Activated T-helper 2 cell treated with anti-CD3 and anti-CD28 coated beads, Interferon-gamma antibody, Interleukin-2, Interleukin-4, amounts not matched to agents 10 μg/mL and 5 μg/mL and 100 μg/mL, durations not matched to agents 14 hours and 24 hours and 36 hours (primary cell): Measurements from ENCODE around the gene ITGAE. TPM values are rescaled to one million over a fixed set of nuclear protein-coding genes. Genes with fewer than 3 reads are reported as not detected.
"Not testable (repeated sequence)": the region's sequence is repeated elsewhere in the genome, so short reads cannot be mapped to it uniquely, and the experiment has no call there.

Source experiments
- DNase-seq: peaks from one replicate; pipeline ENCODE4 v3.0.0; 2021; ENCODE audit warnings: low spot score
- H3K27ac Mint-ChIP-seq: one replicate; pipeline ENCODE4 v1.8.0; 2021; ENCODE audit warnings: mixed read lengths
- H3K27me3 Mint-ChIP-seq: one replicate; pipeline ENCODE4 v1.8.0; 2021; ENCODE audit warnings: low read depth, mixed read lengths
- H3K36me3 Mint-ChIP-seq: one replicate; pipeline ENCODE4 v1.8.0; 2021; ENCODE audit warnings: low read depth, mixed read lengths
- H3K4me1 Mint-ChIP-seq: one replicate; pipeline ENCODE4 v1.8.0; 2021; ENCODE audit warnings: low read depth, mixed read lengths
- H3K4me3 Mint-ChIP-seq: one replicate; pipeline ENCODE4 v1.8.0; 2021; ENCODE audit warnings: low read depth, mild to moderate bottlenecking, moderate library complexity, mixed read lengths
- H3K9me3 Mint-ChIP-seq: one replicate; pipeline ENCODE4 v1.8.0; 2021; ENCODE audit warnings: mixed read lengths
- intact Hi-C: fragments of 100-400 bp; cut with micrococcal nuclease; formaldehyde crosslinking; loops from one replicate; pipeline ENCODE4 v1.15.1; 2023
- total RNA-seq: library from RNA; stranded (reverse); gene quantifications from 2 replicates; pipeline ENCODE4 v1.2.3, GENCODE V29; 2022

The ITGAE gene
- total RNA-seq, 1 donor from 2014 or later, result 36.2 TPM

- no peak for DNase-seq
- H3K36me3 Mint-ChIP-seq, result no peaks in the 10 kb centered on the region
- peaks cover 3% of the 10 kb centered on the region for H3K27me3 Mint-ChIP-seq
- no peak overlapping the region for H3K27ac Mint-ChIP-seq
- H3K4me1 Mint-ChIP-seq, result peaks cover 35% of the 10 kb centered on the region
- intact Hi-C loops, result no loop called here
- no peak overlapping the region for H3K4me3 Mint-ChIP-seq
- no peaks in the 10 kb centered on the region for H3K9me3 Mint-ChIP-seq
Measured at GRCh38 chr17:3739422-3740124, 61.4 kb downstream of the ITGAE start.

DNA sequence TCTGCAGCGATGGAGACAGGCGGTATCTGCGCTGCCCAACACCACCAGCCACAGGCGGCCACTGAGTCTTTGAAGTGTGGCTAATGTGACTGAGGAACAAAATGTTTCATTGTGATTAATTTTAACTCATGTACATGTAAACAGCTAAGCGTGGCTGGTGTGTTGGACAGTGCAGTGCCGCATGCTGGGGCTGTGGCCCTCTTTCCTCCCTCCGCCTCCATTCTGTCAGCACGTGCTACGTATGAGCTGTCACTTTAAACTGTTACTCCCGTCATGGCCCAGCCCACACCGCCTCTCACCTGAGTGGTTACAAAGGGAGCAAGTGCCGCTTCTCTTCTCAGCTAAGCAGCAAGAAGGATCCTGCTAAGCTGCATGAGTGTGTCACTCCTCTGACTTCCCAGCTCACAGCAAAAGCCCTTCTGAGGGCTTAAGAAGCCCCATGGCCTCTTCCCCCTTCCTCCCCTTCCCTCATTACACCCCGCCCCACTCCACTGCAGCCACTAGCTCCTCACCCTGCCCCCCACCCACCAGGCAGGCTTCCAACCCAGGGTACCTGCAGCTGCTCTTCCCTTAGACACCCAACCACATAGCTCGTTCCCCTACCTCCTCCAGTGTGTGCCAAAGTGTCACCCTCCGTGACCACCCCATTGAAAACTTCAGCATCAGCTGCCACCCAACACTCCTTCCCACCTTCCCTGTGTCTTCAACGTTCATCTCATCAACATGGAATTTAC lies 62.3 kb downstream of the ITGAE start:
- H3K9me3 Mint-ChIP-seq, result no peaks in the 10 kb centered on the region
- H3K36me3 Mint-ChIP-seq, result no peaks in the 10 kb centered on the region
- H3K4me1 Mint-ChIP-seq, result peaks cover 35% of the 10 kb centered on the region
- H3K27ac Mint-ChIP-seq, result peak overlapping the region; percentile 28
- DNase-seq, result peak; percentile 43
- H3K27me3 Mint-ChIP-seq, result peaks cover 3% of the 10 kb centered on the region
- intact Hi-C loops, result no loop called here
- H3K4me3 Mint-ChIP-seq, result no peak overlapping the region

- H3K9me3 Mint-ChIP-seq, result no peaks in the 10 kb centered on the region
- intact Hi-C loops, result no loop called here
Measured at GRCh38 chr17:3735515-3735914, 65.5 kb downstream of the ITGAE start.

DNA sequence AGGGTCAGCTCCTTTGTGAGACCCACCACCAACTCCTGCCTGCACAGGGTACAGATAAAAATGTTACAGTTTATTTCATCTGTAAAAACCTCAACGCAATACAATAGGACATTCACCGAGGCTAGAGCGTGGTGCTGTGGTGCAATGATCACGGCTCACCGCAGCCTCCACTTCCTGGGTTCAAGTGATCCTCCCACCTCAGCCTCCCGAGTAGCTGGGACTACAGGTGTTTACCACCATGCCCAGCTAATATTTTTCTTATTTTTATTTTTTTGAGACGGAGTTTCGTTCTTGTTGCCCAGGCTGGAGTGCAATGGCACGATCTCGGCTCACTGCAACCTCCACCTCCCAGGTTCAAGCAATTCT lies 66.1 kb downstream of the ITGAE start:
- H3K36me3 Mint-ChIP-seq, intact Hi-C loops, H3K27me3 Mint-ChIP-seq, DNase-seq, H3K27ac Mint-ChIP-seq, H3K9me3 Mint-ChIP-seq, H3K4me3 Mint-ChIP-seq: not testable (repeated sequence)
- peaks cover 27% of the 10 kb centered on the region for H3K4me1 Mint-ChIP-seq

More at GRCh38 chr17:3735515-3735914, 65.5 kb downstream of the ITGAE start:
- Mint-ChIP-seq H3K27me3 (peaks cover 3% of the 10 kb centered on the region), H3K27ac (no peak overlapping the region), H3K36me3 (peaks cover 4% of the 10 kb centered on the region), H3K4me1 (peaks cover 30% of the 10 kb centered on the region), H3K4me3 (no peak overlapping the region)
- no peak for DNase-seq

DNA sequence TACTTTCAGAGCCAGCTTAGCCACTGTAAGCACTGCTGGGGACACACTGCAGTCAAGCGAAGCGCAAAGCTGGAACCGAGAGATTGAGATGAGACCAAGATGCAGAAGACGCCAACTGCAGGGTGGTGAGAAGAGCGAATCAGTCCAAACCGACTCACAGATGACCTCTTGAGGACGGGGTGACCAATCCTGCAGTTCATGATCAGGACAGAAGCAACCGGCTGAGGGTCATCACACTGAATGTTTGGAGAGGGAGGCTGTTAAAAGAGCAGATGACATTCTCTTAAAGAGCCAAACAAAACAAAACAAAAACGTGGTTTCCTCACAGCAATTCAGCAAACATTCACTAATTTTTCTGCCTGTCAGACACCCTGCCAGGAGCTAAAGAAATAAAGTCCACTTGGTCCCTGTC lies 68.8 kb downstream of the ITGAE start:
- no peak overlapping the region for H3K4me3 Mint-ChIP-seq
- H3K4me1 Mint-ChIP-seq, result peaks cover 8% of the 10 kb centered on the region
- intact Hi-C loops, result no loop called here
- H3K27ac Mint-ChIP-seq, result no peak overlapping the region
- H3K9me3 Mint-ChIP-seq, result no peaks in the 10 kb centered on the region
- H3K27me3 Mint-ChIP-seq, result peaks cover 3% of the 10 kb centered on the region
- peaks cover 16% of the 10 kb centered on the region for H3K36me3 Mint-ChIP-seq
- DNase-seq, result no peak

DNA sequence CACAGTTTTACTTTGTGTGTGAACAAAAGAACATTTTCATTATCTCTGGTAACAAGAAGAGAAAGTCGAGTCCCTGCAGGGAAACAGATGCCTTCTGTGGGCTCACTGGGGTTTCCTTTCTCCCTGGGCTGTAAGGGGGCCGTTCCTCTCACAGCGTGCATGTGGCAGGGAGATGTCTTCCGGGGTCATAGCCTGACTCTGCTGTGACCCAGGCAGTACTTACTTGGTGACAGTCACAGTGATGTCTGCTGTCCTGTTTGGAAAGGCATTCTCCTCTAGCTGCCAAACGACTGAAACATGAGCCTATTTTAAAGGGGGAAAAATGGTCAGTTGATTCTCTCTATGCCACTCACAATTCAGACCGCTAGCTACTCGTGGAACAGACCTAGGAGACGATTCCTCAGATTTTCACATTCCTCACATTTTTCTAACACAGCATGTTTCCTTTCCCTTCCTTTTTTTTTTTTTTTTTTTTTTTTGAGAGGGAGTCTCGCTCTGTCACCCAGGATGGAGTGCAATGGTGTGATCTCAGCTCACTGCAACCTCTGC lies 70.0 kb downstream of the ITGAE start:
- Mint-ChIP-seq H3K36me3 (peaks cover 23% of the 10 kb centered on the region), H3K9me3 (no peaks in the 10 kb centered on the region), H3K27me3 (no peaks in the 10 kb centered on the region), H3K4me1 (peaks cover 11% of the 10 kb centered on the region), H3K27ac (no peak overlapping the region), H3K4me3 (no peak overlapping the region)
- no peak for DNase-seq
- intact Hi-C loops, result no loop called here

DNA sequence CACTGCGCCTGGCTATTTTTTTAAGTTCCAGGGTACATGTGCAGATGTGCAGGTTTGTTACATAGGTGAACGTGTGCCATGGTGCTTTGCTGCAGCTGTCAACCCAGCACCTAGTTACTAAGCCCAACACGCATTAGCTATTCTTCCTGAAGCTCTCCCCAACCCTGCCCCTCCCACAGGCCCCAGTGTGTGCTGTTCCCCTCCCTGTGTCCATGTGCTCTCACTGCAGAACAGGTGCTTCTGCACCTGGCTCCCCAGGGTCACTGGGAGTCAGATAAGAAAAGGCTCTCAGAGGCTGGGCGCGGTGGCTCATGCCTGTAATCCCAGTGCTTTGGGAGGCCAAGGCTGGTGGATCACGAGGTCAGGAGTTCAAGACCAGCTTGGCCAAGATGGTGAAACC lies 71.1 kb downstream of the ITGAE start:
- H3K4me1 Mint-ChIP-seq, result peaks cover 22% of the 10 kb centered on the region
- DNase-seq, result no peak
- peaks cover 34% of the 10 kb centered on the region for H3K36me3 Mint-ChIP-seq
- H3K27me3 Mint-ChIP-seq, result no peaks in the 10 kb centered on the region
- no peak overlapping the region for H3K27ac Mint-ChIP-seq
- no peaks in the 10 kb centered on the region for H3K9me3 Mint-ChIP-seq
- intact Hi-C loops, result no loop called here
- no peak overlapping the region for H3K4me3 Mint-ChIP-seq

DNA sequence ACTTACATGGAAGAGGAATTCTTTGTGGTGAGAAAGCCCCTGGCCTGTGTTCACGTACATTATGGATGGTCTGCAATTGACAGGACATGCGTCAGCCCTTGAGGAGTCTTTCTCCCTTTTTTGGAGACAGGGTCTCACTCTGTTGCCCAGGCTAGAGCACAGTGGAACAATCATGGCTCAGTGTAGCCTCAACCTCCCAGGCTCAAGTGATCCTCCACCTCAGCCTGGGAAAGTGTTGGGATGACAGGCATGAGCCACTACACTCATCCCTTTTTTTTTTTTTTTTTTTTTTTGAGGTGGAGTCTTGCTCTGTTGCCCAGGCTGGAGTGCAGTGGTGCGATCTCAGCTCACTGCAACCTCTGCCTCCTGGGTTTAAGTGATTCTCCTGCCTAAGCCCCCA lies 72.9 kb downstream of the ITGAE start:
- H3K27ac Mint-ChIP-seq, H3K4me3 Mint-ChIP-seq, H3K27me3 Mint-ChIP-seq, intact Hi-C loops, H3K9me3 Mint-ChIP-seq, DNase-seq: not testable (repeated sequence)
- Mint-ChIP-seq H3K4me1 (peaks cover 28% of the 10 kb centered on the region), H3K36me3 (peaks cover 42% of the 10 kb centered on the region)

DNA sequence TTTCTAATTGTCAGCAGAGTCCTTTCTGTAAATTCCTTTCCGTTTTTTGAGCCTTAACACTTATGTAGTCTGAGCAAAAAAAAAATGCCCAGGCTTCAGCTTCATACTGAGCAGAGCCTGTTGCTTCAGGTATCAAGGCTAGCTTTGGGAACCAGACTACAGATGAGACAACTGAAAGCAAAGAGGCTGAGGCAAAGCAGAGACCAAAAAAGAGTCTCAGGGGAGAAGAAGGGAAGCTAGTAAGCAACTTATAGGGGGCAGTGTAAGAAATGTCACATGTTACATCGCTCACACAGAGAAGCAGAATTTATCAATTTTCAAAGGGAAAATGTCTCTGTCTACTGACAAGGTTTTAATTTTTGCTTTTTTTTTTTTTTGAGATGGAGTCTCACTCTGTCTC lies 73.9 kb downstream of the ITGAE start:
- no peak for DNase-seq
- no peaks in the 10 kb centered on the region for H3K27me3 Mint-ChIP-seq
- H3K4me3 Mint-ChIP-seq, result no peak overlapping the region
- no peaks in the 10 kb centered on the region for H3K9me3 Mint-ChIP-seq
- H3K4me1 Mint-ChIP-seq, result peaks cover 34% of the 10 kb centered on the region
- intact Hi-C loops, result no loop called here
- H3K36me3 Mint-ChIP-seq, result peaks cover 52% of the 10 kb centered on the region
- H3K27ac Mint-ChIP-seq, result no peak overlapping the region

DNA sequence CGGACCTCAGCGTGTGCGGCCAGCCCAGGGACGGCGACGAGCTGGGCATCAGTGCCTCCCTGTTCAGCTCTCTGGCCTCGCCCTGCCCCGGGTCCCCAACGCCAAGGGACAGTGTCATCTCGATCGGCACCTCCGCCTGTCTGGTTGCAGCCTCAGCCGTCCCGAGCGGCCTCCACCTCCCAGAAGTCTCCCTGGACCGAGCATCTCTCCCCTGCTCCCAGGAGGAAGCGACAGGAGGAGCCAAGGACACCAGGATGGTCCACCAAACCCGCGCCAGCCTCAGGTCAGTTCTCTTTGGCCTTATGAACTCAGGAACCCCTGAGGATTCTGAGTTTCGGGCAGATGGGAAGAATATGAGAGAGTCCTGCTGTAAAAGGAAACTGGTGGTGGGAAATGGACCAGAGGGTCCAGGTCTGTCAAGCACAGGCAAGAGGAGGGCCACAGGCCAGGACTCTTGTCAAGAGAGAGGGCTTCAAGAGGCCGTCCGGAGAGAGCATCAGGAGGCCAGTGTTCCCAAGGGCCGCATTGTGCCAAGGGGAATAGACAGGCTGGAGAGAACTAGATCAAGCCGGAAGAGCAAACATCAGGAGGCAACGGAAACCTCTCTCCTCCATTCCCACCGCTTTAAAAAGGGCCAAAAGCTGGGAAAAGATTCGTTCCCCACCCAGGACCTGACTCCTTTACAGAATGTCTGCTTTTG lies 76.5 kb downstream of the ITGAE start:
- Mint-ChIP-seq H3K4me1 (peaks cover 52% of the 10 kb centered on the region), H3K27me3 (no peaks in the 10 kb centered on the region), H3K4me3 (peak overlapping the region; percentile 95), H3K27ac (peak overlapping the region; percentile 72), H3K36me3 (peaks cover 71% of the 10 kb centered on the region), H3K9me3 (no peaks in the 10 kb centered on the region)
- intact Hi-C loops, result loop anchor here (5.0 kb wide), 2 partner anchors 42 to 103 kb away; no protein-coding TSS in a partner anchor
- DNase-seq, result no peak

GRCh38 chr17:3723556-3724377 lies 77.2 kb downstream of the ITGAE start, which contains the start of gene HASPIN:
TSS of gene HASPIN (plus strand) at chr17:3723903. CDS start at chr17:3723936, 33 bp downstream.
- H3K4me1 Mint-ChIP-seq, result peaks cover 51% of the 10 kb centered on the region
- intact Hi-C loops, result loop anchor here (1.0 to 5.0 kb wide), 3 partner anchors 12 to 104 kb away; no protein-coding TSS in a partner anchor
- H3K27ac Mint-ChIP-seq, result peak within 1 kb of the TSS; percentile 84
- peak; percentile 91 for DNase-seq
- peak within 1 kb of the TSS; percentile 95 for H3K4me3 Mint-ChIP-seq
- peaks cover 70% of the 10 kb centered on the region for H3K36me3 Mint-ChIP-seq
- H3K27me3 Mint-ChIP-seq, result no peaks in the 10 kb centered on the region
- H3K9me3 Mint-ChIP-seq, result no peaks in the 10 kb centered on the region

DNA sequence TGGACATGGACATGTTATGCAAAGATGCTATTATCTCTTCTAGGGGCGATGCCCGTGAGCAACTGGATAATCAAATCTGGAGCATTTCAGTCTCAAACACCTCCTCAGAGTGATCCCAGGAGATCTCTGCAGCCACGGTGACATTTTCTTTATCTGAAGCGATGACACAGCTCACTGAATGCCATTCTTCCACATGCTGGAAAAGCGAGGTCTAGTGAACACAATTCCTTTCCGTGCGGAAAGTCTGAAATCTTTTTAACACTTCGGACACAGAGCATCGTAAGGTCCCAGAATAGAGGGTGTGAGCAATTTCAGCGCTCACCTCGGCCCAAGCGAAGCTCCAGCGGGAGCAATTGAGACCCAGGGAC lies 77.8 kb downstream of the ITGAE start:
- Mint-ChIP-seq H3K4me3 (peak overlapping the region; percentile 95), H3K36me3 (peaks cover 76% of the 10 kb centered on the region), H3K27ac (peak overlapping the region; percentile 84), H3K27me3 (no peaks in the 10 kb centered on the region), H3K9me3 (no peaks in the 10 kb centered on the region), H3K4me1 (peaks cover 54% of the 10 kb centered on the region)
- DNase-seq, result no peak
- intact Hi-C loops, result loop anchor here (1.0 to 5.0 kb wide), 3 partner anchors 12 to 104 kb away; no protein-coding TSS in a partner anchor
